Peyer's patch (tissue), 4 donors: Measurements from ENCODE around the gene CD81.

Experiments
- CTCF ChIP-seq, 6 experiments: fragments of 450-650 bp in 4 of 6; fragments of 200-600 bp in 2 of 6; sonication (generic) in 1 of 6; IDR thresholded peaks; one replicate each; pipeline ENCODE4 v1.5.1; 2017 to 2019; ENCODE audit warnings: antibody characterized with exemption in 6 of 6, mild to moderate bottlenecking in 3 of 6, moderate library complexity in 1 of 6
- POLR2A ChIP-seq, 2 donors: fragments of 450-650 bp; IDR thresholded peaks; one replicate each; pipeline ENCODE4 v1.5.1; 2017; ENCODE audit warnings: antibody characterized with exemption in 2 of 2, mild to moderate bottlenecking in 2 of 2, moderate library complexity in 2 of 2

- TF ChIP-seq POLR2A (IDR thresholded peaks at IDR 0.05) (no peak), CTCF (IDR thresholded peaks at IDR 0.05) (no peak)
These were observed 55.5 kb downstream of the CD81 start for GRCh38 chr11:2432628-2433071.
